ENCODE measurements around the gene CHPT1.

The CHPT1 gene

DNA sequence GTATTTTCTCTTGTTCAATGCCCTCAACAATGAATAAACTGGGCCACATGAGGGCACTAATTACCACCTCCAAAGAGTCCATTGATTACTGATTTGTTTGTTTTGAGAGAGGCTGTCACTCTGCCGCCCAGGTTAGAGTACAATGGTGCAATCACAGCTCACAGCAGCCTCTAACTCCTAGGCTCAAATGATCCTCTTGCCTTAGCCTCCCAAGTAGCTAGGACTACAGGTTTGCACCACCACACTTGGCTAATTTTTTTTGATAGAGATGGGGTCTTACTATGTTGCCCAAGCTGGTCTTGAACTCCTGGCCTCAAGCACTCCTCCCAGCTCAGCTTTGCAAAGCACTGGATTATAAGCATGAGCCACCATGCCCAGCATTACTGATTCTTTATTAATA, 70.1 kb downstream of the CHPT1 start:
- no peak for DNase-seq

- no peak for DNase-seq
Observed at GRCh38 chr12:101768781-101769180, 71.3 kb downstream of the CHPT1 start.

DNA sequence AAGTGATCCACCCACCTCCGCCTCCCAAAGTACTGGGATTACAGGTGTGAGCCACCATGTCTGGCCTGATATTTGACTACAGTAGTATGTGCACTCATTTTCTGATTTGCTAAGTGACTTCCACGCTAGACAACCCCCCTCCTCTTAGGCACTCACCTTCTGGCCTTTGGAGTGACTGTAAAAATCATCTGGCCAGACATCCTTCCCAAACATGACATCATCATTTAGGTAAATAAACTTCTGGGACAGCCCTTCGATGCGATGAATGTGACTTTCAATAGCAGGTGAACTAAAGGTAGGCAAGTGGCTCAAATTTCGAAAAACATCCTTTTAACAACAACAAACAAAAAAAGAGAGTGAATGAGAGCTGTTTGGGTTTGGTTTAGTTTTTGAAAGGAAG, 72.4 kb downstream of the CHPT1 start:
- no peak for DNase-seq

- DNase-seq = peak; percentile 91 to 92
Observed at GRCh38 chr12:101772012-101772775, 74.8 kb downstream of the CHPT1 start.

GRCh38 chr12:101773650-101774162, 76.3 kb downstream of the CHPT1 start:
- peak; percentile 96 for DNase-seq

DNA sequence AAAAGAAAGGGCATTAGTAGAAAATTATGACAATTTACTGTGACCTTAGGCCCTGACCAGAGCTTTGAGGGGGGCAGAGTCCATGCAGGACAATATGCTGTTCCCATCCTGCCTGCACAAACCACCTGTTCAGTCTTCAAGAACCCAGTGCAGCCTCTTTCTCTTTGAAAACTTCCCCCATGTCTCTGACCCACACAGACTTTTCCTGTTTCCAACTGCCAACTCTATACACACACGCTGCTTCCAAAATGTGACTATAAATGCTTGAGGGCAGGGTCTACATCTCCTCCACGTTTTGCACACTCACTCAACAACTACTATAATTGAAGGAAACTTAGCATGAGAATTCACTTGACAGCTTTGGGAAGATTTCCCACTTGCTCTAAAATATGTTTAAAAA, 78.4 kb downstream of the CHPT1 start:
- DNase-seq = peak; percentile 94

DNA sequence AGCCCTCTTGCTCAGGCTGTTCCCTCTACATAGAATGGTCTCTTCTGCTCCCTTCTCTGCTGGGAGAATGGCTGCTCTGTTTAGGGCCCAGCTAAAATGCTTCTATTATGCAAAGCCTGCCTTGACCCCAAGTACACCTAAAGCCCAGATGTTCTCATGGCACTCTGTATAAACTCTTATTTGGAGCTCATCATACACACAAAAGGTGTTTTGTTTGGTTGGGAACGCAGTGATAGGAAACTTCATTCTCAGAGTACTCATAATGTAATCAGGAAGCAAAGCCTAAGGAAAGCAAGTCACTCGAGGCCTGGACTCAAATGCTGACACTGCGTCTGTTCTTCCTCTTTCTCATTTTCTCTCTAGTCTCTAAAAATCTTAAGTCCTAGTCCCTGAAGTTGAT, 80.0 kb downstream of the CHPT1 start:
- DNase-seq = peak; percentile 52 to 74

DNA sequence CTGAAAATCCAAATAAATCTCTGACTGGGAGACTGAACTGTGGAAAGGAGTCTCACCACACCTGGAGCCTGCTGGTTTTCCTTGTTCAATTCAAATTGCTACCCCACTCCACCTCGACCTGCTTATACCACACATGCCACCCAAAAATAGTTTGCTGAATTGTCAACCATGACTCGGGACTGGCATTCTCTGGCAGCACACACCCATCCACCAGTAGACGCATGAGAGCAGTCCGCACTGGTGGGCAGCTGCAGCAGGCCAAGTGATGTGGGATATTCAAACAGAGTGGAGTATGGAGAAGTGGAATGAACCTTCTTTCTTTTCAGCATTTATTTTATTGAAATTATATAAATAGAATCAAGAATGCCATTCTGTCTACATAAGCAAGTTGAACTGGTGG, 80.5 kb downstream of the CHPT1 start:
- no peak for DNase-seq

All from Kasumi-1 (cell line).